Keratinocyte (primary cell): ENCODE data around the gene GPT2. TPM values are rescaled to one million over a fixed set of nuclear protein-coding genes. Genes with fewer than 3 reads are reported as not detected.
A peak's percentile ranks its signal among the peaks of the same experiment; 100 is the strongest.

Source experiments
- DNase-seq: peaks from one replicate; pipeline ENCODE4 v3.0.0-alpha.2; 2011; ENCODE audit warnings: low read depth, missing footprints, low spot score
- FAIRE-seq: peaks from 2 replicates; lab custom pipeline; 2011; peaks lifted over from hg19 to GRCh38; lab: Jason Lieb, UNC
- H2AFZ ChIP-seq: 2 replicates; pipeline ENCODE4 v1.6.0; 2012; ENCODE audit warnings: low read length, control low read depth, inconsistent platforms; ENCODE audit not compliant: control insufficient read depth
- H3K27ac ChIP-seq: 2 replicates; pipeline ENCODE4 v1.5.1; 2011; ENCODE audit warnings: low read length; ENCODE audit not compliant: control insufficient read depth, insufficient read depth
- H3K27me3 ChIP-seq: 3 replicates; pipeline ENCODE4 v1.6.0; 2011; ENCODE audit warnings: low read length; ENCODE audit not compliant: control insufficient read depth, insufficient read depth; ENCODE audit errors: extremely low read depth
- H3K36me3 ChIP-seq, 2 experiments: 2 replicates in 1 of 2; 3 replicates in 1 of 2; pipeline ENCODE4 v1.5.1; 2011; ENCODE audit warnings: low read length in 2 of 2, mild to moderate bottlenecking in 1 of 2; ENCODE audit not compliant: control insufficient read depth in 2 of 2, insufficient read depth in 2 of 2; ENCODE audit errors: extremely low read depth in 1 of 2
- H3K4me1 ChIP-seq: 3 replicates; pipeline ENCODE4 v1.5.1; 2011; ENCODE audit warnings: low read length; ENCODE audit not compliant: control insufficient read depth, insufficient read depth; ENCODE audit errors: extremely low read depth
- H3K4me2 ChIP-seq: 3 replicates; pipeline ENCODE4 v1.6.0; 2011; ENCODE audit warnings: low read depth, low read length; ENCODE audit not compliant: control insufficient read depth, insufficient read depth; ENCODE audit errors: extremely low read depth
- H3K4me3 ChIP-seq, 3 experiments: fragments of 200-600 bp in 1 of 3; sonication (generic) in 1 of 3; 2 replicates in 2 of 3; 3 replicates in 1 of 3; pipeline ENCODE4 v1.5.1; 2011 to 2016; ENCODE audit warnings: low read length in 3 of 3, mild to moderate bottlenecking in 3 of 3, control low read depth in 2 of 3, inconsistent platforms in 1 of 3, low read depth in 1 of 3, mixed read lengths in 1 of 3, mixed run types in 1 of 3, moderate library complexity in 1 of 3; ENCODE audit not compliant: control insufficient read depth in 2 of 3, insufficient read depth in 2 of 3; ENCODE audit errors: extremely low read depth in 1 of 3
- H3K79me2 ChIP-seq: 2 replicates; pipeline ENCODE4 v1.6.0; 2012; ENCODE audit warnings: low read length; ENCODE audit not compliant: control insufficient read depth, insufficient read depth
- H3K9ac ChIP-seq: 3 replicates; pipeline ENCODE4 v1.6.0; 2011; ENCODE audit warnings: low read length; ENCODE audit not compliant: control insufficient read depth, insufficient read depth; ENCODE audit errors: extremely low read depth
- H3K9me1 ChIP-seq: 3 replicates; pipeline ENCODE4 v1.6.0; 2011; ENCODE audit warnings: low read length; ENCODE audit not compliant: control insufficient read depth, insufficient read depth; ENCODE audit errors: extremely low read depth
- H3K9me3 ChIP-seq: 2 replicates; pipeline ENCODE4 v1.5.1; 2012; ENCODE audit warnings: low read depth, low read length; ENCODE audit not compliant: control insufficient read depth
- H4K20me1 ChIP-seq: 3 replicates; pipeline ENCODE4 v1.6.0; 2011; ENCODE audit warnings: low read length; ENCODE audit not compliant: control insufficient read depth, insufficient read depth; ENCODE audit errors: extremely low read depth
- CTCF ChIP-seq, 3 experiments: IDR thresholded peaks in 1 of 3; conservative IDR thresholded peaks in 1 of 3; optimal IDR thresholded peaks in 1 of 3; 2 replicates in 2 of 3; 3 replicates in 1 of 3; pipeline versions ENCODE3 to v1.5.1; 2011; ENCODE audit warnings: low read length in 3 of 3, mild to moderate bottlenecking in 3 of 3, moderate library complexity in 2 of 3, control low read depth in 1 of 3, inconsistent platforms in 1 of 3; ENCODE audit not compliant: insufficient read depth in 2 of 3; ENCODE audit errors: extremely low read depth in 1 of 3
- EZH2 ChIP-seq: IDR thresholded peaks from one replicate; pipeline ENCODE4 v1.6.1; 2012; ENCODE audit warnings: inconsistent platforms, mild to moderate bottlenecking, low read length, moderate library complexity
- dilution Hi-C: fragments of 300-500 bp; cut with MboI; formaldehyde crosslinking; loops from one replicate; pipeline ENCODE4 v1.7.0; 2020; ENCODE audit warnings: low sequenced_read_pairs; ENCODE audit not compliant: extremely low pct_ligation_motif_present
- polyA minus RNA-seq, 3 experiments: library from RNA; depleted of rRNA, polyadenylated mRNA; stranded (reverse); fragments of >200 nt; gene quantifications; 1 replicate in 1 of 3; 2 replicates in 1 of 3; 3 replicates in 1 of 3; pipeline ENCODE4 v1.2.3, GENCODE V29; 2011
- polyA plus RNA-seq, 5 experiments: library from polyadenylated mRNA; depleted of rRNA in 3 of 5; stranded (reverse) in 3 of 5; stranded (forward) in 1 of 5; unstranded in 1 of 5; fragments of >200 nt; gene quantifications; 1 replicate in 1 of 5; 2 replicates in 3 of 5; 3 replicates in 1 of 5; pipeline versions ENCODE4 v1.2.1 to v1.2.3, GENCODE V29; 2011 to 2012; ENCODE audit warnings: missing spikeins in 2 of 5, low read depth in 1 of 5, low replicate concordance in 1 of 5

GPT2 gene
- 15.4 to 19.7 TPM (median 16.1 TPM) in 3 replicates for polyA plus RNA-seq
- 22.3 TPM for polyA plus RNA-seq (2011; ENCODE audit: low read depth)
- 12.5 and 16.6 TPM in 2 replicates for polyA plus RNA-seq (2011; cell fraction: cytosol; rRNA removed)
- polyA plus RNA-seq (2011; cell fraction: nucleus; rRNA removed): 19.9 and 20.1 TPM in 2 replicates
- 17.5 and 29.9 TPM in 2 replicates for polyA plus RNA-seq (2012; ENCODE audit: low replicate concordance)
- polyA minus RNA-seq: 21.9 to 55.3 TPM (median 40.2 TPM) in 3 replicates
- 20.7 TPM for polyA minus RNA-seq (2011; cell fraction: cytosol; rRNA and poly(A)+ RNA removed)
- 11.0 and 16.5 TPM in 2 replicates for polyA minus RNA-seq (2011; cell fraction: nucleus; rRNA and poly(A)+ RNA removed)

DNA sequence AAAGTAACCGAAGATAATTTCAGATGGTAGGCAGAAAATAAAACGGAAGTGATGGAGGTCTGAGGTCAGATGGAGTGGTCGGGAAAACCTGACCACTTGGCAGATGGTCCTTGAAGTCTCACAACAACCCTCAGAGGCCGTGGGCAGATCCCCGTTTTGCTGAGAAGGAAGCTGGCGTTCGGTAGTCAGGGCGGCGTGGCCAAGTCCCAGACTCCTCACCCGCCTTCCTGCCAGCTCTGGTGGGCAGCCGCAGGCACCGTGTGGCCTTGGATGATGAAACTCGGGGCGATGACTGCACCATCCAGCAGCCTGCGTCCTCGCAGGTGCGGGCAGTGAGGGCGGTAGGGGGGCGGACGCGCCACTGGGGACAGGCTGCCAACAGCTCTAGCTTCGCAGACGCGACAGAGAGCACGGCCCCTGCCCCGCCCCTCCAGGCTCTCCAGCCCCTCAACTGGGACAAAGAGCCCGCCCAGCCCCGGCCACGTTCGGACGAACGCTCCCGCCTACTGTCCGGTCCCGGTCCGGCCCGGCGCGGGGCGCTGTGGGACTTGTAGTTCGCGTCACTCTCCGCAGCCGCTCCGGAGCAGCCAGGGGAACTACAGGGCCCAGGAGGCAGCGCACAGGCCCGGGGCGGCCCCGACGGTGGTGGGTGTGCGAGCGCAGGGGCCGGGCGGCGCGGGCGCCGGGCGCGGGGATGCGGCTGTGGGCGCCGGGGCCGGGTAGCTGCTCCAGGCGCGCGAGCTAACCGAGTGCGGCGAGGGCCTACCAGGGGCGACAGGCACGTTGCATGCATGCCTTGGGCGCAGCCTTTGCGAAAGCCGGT lies at the start of gene GPT2:
TSS of gene GPT2 (plus strand) at position 673 of the 823 bp plus-strand sequence. CDS start 354 bp downstream, outside the sequence.
- peak within 1 kb of the TSS; percentile 69 to 85 (median 76) for H3K4me3 ChIP-seq
- no peaks in the 10 kb centered on the region for H3K9me3 ChIP-seq
- peak within 1 kb of the TSS; percentile 65 for H3K27ac ChIP-seq
- DNase-seq: peak; percentile 55
- H3K4me1 ChIP-seq: peaks cover 35% of the 10 kb centered on the region
- no peak for FAIRE-seq
- H4K20me1 ChIP-seq: peaks cover 3% of the 10 kb centered on the region
- peaks cover 0 to 7% of the 10 kb centered on the region in 2 experiments for H3K36me3 ChIP-seq
- dilution Hi-C loops: no loop called here
- H3K79me2 ChIP-seq: peaks cover 3% of the 10 kb centered on the region
- H2AFZ ChIP-seq: peak within 1 kb of the TSS; percentile 83
- peak within 1 kb of the TSS; percentile 86 for H3K4me2 ChIP-seq
- TF ChIP-seq EZH2 (no peak), CTCF (optimal IDR thresholded peaks at IDR 0.05 in 1 of 3, IDR thresholded peaks at IDR 0.05 in 1 of 3, conservative IDR thresholded peaks at IDR 0.05 in 1 of 3; ENCODE audit: extremely low read depth in 1 of 3, insufficient read depth in 2 of 3, low read length in 3 of 3) (peak in 1 of 3 experiments; percentile 7)
- no peaks in the 10 kb centered on the region for H3K27me3 ChIP-seq
- H3K9ac ChIP-seq: peak within 1 kb of the TSS; percentile 76
- peaks cover 2% of the 10 kb centered on the region for H3K9me1 ChIP-seq

- Histone ChIP-seq H3K4me3 (no peak overlapping the region), H3K4me1 (no peaks in the 10 kb centered on the region), H3K4me2 (no peak overlapping the region), H4K20me1 (no peaks in the 10 kb centered on the region), H3K9me1 (no peaks in the 10 kb centered on the region), H3K27ac (no peak overlapping the region), H3K9me3 (no peaks in the 10 kb centered on the region), H3K27me3 (no peaks in the 10 kb centered on the region), H3K79me2 (no peaks in the 10 kb centered on the region), H3K36me3 (no peaks in the 10 kb centered on the region), H2AFZ (no peak overlapping the region), H3K9ac (no peak overlapping the region)
- DNase-seq (no peak), FAIRE-seq (no peak)
- TF ChIP-seq CTCF (optimal IDR thresholded peaks at IDR 0.05 in 1 of 3, IDR thresholded peaks at IDR 0.05 in 1 of 3, conservative IDR thresholded peaks at IDR 0.05 in 1 of 3; ENCODE audit: extremely low read depth in 1 of 3, insufficient read depth in 2 of 3, low read length in 3 of 3) (no peak), EZH2 (no peak)
- dilution Hi-C loops: no loop called here
These were observed 47.3 kb upstream of the GPT2 start for GRCh38 chr16:46836534-46837530.
